Measurements from ENCODE around the gene LY9.

- peak; percentile 67 for TF ChIP-seq CTCF (conservative IDR thresholded peaks at IDR 0.05)
- TF ChIP-seq ZFX (IDR thresholded peaks at IDR 0.05): no peak
These were observed 16.2 kb upstream of the LY9 start for GRCh38 chr1:160779626-160780397.

All from C4-2B (cell line).